GM12873 (cell line): ENCODE measurements around the gene LBHD1.

ENCODE experiments used
- CTCF ChIP-seq: IDR thresholded peaks from 2 replicates; pipeline ENCODE4 v1.5.1; 2012; ENCODE audit warnings: low read depth, mild to moderate bottlenecking, moderate library complexity, low read length, control low read depth; ENCODE audit not compliant: insufficient read depth; ENCODE audit errors: missing control alignments

Gene LBHD1

GRCh38 chr11:62676698-62677097, 4.6 kb upstream of the LBHD1 start:
- TF ChIP-seq CTCF: no peak

- TF ChIP-seq CTCF: no peak
Observed at GRCh38 chr11:62673196-62673525, 1.1 kb upstream of the LBHD1 start.

GRCh38 chr11:62671236-62671607, 845 bp downstream of the LBHD1 start:
- TF ChIP-seq CTCF: no peak

GRCh38 chr11:62669420-62670161, 2.5 kb downstream of the LBHD1 start:
- TF ChIP-seq CTCF: no peak

- TF ChIP-seq CTCF: no peak
Observed at GRCh38 chr11:62667460-62667859, 4.6 kb downstream of the LBHD1 start.

GRCh38 chr11:62666259-62666926, 5.7 kb downstream of the LBHD1 start:
- no peak for TF ChIP-seq CTCF

- TF ChIP-seq CTCF: no peak
Observed at GRCh38 chr11:62665599-62666258, 6.3 kb downstream of the LBHD1 start.
